HL-60/S4 treated with phorbol 12-myristate 13-acetate at 8.2 ng/mL for 4 days and 3 days (cell line): Measurements from ENCODE around the gene RGS19.

Source experiments
- in situ Hi-C: fragments of 300-500 bp; cut with MboI; formaldehyde crosslinking; loops from 2 replicates; pipeline ENCODE4 v1.15.0; 2022; ENCODE audit warnings: low sequenced_read_pairs

RGS19 gene

GRCh38 chr20:64077876-64078551 lies 1.3 kb downstream of the RGS19 start:
- in situ Hi-C loops = no loop called here

DNA sequence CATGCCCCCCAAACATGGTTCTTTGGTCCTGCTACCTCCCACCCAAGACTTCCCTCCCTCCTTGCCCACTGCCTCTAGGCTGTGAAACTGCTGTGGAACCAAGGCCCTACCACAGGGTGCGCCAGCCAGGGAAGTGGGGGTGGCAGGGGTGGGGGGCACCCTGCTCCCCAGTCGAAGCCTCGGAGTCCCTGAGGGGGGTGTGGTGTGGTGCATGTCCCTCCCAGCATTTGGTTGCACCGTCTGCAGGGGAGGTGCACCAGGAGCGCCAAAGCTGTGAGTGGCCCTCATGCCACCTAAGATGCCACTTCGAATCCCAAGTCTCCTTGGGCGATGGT lies 1.8 kb downstream of the RGS19 start:
- in situ Hi-C loops = no loop called here

DNA sequence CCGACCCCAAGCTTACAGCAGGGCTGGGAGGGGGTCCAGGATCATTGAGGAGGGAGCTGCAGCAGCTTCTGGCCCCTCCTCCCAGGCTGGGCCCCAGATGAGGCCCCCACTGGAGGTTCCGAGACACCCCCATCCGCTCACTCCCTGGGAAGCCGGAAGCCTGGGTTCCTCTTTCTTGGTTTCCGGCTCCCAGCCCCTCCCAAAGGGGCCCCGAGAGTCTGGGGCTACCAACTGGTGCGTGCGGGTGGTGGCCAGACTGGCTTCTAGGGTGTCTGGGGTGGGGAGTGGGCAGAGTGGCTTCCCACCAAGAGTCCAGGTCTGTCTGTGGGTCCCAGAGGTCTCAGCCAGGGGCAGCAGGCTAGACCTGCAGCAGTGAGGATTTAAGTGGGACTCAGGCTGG lies 2.2 kb downstream of the RGS19 start:
- in situ Hi-C loops = no loop called here

GRCh38 chr20:64076061-64076997 lies 3.0 kb downstream of the RGS19 start:
- in situ Hi-C loops = no loop called here

DNA sequence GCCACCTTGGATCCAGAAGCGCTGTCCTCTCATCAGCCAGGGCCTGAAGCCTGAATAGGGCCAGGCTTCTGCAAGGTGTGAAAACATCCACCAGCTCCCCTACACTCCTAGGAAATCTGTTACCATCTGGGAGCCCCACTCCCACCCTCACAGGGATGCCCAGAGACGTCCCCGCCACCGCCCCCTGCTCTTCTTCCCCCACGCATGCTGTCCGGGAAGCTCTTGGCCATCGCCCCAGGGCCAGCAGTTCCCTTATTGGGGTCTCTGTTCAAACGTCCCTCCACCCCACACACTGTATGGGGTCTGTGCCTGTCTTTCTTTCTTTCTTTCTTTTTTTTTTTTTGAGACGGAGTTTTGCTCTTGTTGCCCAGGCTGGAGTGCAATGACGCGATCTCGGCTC lies 3.8 kb downstream of the RGS19 start:
- in situ Hi-C loops = no loop called here

DNA sequence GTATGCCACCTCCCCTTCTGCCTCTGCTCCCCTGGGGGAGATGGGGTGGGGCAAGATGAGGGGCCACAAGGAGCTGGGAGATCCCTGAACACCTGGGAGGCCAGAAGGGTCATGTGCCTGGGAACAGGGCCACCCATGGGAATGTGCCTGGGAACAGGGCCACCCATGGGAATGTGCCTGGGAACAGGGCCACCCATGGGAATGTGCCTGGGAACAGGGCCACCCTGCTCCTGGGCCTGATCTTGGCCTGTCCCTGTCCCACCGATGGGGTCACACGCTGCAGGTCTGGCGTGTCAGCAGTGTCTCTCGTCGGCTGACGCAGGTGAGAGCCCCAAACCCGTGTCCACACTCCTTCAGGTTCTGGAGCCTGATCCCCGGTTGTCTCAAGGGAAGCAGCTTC lies 4.4 kb downstream of the RGS19 start:
- in situ Hi-C loops = no loop called here

- in situ Hi-C loops = no loop called here
Observed at GRCh38 chr20:64074184-64074789, 5.0 kb downstream of the RGS19 start.

DNA sequence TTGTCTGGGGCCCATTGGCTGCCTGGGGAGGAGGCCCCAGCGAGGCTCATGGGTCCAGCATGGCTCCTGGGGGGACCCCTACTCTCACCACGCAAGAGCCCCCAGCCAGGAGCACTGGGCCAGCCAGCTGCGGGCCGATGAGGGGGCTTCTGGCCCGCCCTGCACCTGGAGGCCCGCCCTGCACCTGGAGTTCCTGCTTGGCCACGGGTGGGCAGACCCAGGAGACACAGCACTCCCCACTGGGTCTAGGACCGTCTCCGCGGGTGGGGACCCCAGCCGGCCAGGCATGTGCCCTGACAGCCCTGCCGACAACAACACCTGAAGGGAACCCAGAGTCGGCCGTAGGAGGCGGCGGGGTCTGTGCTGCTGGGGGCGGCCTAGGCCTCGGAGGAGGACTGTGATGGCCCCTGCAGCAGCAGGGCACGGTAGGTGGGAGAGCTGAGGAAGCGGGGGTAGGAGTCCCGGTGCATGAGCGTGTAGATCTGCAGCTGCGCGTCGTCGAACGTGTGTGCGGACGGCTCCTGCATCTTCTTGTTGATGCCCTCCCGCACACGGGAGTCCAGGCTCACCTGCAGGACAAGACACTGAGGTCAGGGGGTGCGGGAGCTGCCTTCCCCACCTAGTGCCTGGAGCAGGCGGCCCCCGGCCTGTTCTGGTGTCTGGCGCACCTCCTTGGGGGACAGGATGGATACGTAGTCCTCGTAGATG lies 5.7 kb downstream of the RGS19 start:
- in situ Hi-C loops = no loop called here

DNA sequence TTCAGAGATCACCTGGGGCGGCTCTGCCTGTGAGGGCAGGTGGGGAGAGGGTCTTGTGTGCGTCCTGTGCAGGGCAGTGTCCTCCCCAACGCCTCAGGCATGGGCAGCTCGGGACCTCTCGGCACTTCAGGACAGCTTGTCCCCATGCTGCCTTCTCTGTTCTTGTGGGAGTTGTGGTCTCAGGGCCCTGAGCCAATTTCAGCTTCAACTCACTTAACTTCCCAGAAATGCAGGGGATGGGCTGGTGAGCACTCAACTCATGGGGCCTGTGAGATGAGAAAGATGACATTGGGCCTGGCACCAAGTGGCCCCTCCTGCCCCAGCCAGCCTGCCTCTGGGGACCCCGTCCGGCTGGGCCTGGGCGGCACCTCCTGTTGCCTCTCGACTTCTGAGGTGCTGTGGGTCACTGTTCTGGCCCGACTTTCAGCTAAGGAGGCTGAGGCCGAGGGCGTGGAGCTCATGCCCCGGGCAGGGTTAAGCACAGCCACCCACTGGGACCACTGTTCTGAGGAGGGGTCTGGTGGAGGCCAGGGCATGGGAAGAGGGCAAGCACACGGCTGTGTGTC lies 6.7 kb downstream of the RGS19 start:
- in situ Hi-C loops = no loop called here

GRCh38 chr20:64071341-64072332 lies 7.7 kb downstream of the RGS19 start:
- in situ Hi-C loops = no loop called here

- in situ Hi-C loops = no loop called here
Observed at GRCh38 chr20:64070244-64070993, 8.9 kb downstream of the RGS19 start.

- in situ Hi-C loops = no loop called here
Observed at GRCh38 chr20:64069614-64070243, 9.6 kb downstream of the RGS19 start.

DNA sequence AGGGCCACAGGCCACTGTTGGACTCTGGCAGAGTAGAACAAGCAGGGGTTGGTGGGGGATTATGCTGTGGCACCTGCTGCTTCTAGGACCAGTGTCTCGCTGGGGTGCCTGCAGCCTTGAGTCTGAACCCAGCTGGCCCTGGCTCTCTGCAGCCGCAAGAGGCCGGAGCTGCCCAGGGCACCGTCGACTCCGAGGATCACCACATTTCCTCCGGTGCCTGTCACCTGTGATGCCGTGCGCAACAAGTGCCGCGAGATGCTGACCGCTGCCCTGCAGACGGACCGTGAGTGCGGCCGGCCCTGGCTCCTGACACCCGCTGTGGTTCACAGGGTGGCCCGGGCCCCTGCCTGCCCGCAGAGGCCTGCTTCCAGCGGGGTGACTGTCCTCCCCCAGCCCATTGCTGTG lies 10.1 kb downstream of the RGS19 start:
- in situ Hi-C loops = no loop called here

- in situ Hi-C loops = no loop called here
Observed at GRCh38 chr20:64068386-64069208, 10.7 kb downstream of the RGS19 start.

- in situ Hi-C loops = no loop called here
Observed at GRCh38 chr20:64067733-64068307, 11.5 kb downstream of the RGS19 start.

- in situ Hi-C loops = no loop called here
Observed at GRCh38 chr20:64067005-64067632, 12.2 kb downstream of the RGS19 start.

GRCh38 chr20:64065974-64066343 lies 13.4 kb downstream of the RGS19 start:
- in situ Hi-C loops = no loop called here
